Cardiac septum (tissue), 1 donor: ENCODE data around the gene POU3F1. TPM values are rescaled to one million over a fixed set of nuclear protein-coding genes. Genes with fewer than 3 reads are reported as not detected.
A peak's percentile ranks its signal among the peaks of the same experiment; 100 is the strongest.

Source experiments
- DNase-seq: peaks from one replicate; pipeline ENCODE4 v3.0.0-alpha.2; 2020; ENCODE audit warnings: low spot score
- intact Hi-C: fragments of 100-400 bp; cut with DNase I; formaldehyde crosslinking; loops from one replicate; pipeline ENCODE4 v1.14.0; 2022
- total RNA-seq: library from RNA; stranded (reverse); fragmentation: NEBNext Ultra II Directional; extraction: Animal tissue kit (Norgen Biotek cat#: 25700); gene quantifications from one replicate; pipeline ENCODE4 v1.2.1, GENCODE V29; 2021
- donor health status: DM: no; HTN: no; CAD: no.

Gene POU3F1
- total RNA-seq, 1 donor from 2014 or later: not detected

GRCh38 chr1:38030596-38031512 lies 15.7 kb downstream of the POU3F1 start:
- intact Hi-C loops: no loop called here
- peak; percentile 57 for DNase-seq

- intact Hi-C loops: loop anchor here (5.0 to 10.0 kb wide), 2 partner anchors 557 to 805 kb away; no protein-coding TSS in a partner anchor
- peak; percentile 70 for DNase-seq
Measured at GRCh38 chr1:38029685-38030511, 16.7 kb downstream of the POU3F1 start.

- intact Hi-C loops: loop anchor here (5.0 to 10.0 kb wide), 2 partner anchors 558 to 806 kb away; no protein-coding TSS in a partner anchor
- DNase-seq: peak; percentile 68
Measured at GRCh38 chr1:38029081-38029681, 17.4 kb downstream of the POU3F1 start.

GRCh38 chr1:38028671-38029070 lies 17.9 kb downstream of the POU3F1 start:
- intact Hi-C loops: loop anchor here (5.0 to 10.0 kb wide), 2 partner anchors 559 to 806 kb away; no protein-coding TSS in a partner anchor
- DNase-seq: peak; percentile 39

GRCh38 chr1:38028105-38028591 lies 18.4 kb downstream of the POU3F1 start:
- intact Hi-C loops: loop anchor here (5.0 to 10.0 kb wide), 2 partner anchors 559 to 807 kb away; no protein-coding TSS in a partner anchor
- DNase-seq: peak; percentile 33

GRCh38 chr1:38027201-38028104 lies 19.1 kb downstream of the POU3F1 start:
- intact Hi-C loops: loop anchor here (5.0 to 10.0 kb wide), 2 partner anchors 560 to 807 kb away; no protein-coding TSS in a partner anchor

GRCh38 chr1:38026592-38027200 lies 19.9 kb downstream of the POU3F1 start:
- intact Hi-C loops: loop anchor here (5.0 to 10.0 kb wide), 2 partner anchors 561 to 808 kb away; no protein-coding TSS in a partner anchor
- peak; percentile 58 for DNase-seq

More at GRCh38 chr1:38027201-38028104, 19.1 kb downstream of the POU3F1 start:
- peak; percentile 71 for DNase-seq

GRCh38 chr1:38025664-38026063 lies 20.9 kb downstream of the POU3F1 start:
- DNase-seq: peak; percentile 29
- intact Hi-C loops: loop anchor here (5.0 to 10.0 kb wide), 2 partner anchors 562 to 809 kb away; no protein-coding TSS in a partner anchor

GRCh38 chr1:38025233-38025632 lies 21.4 kb downstream of the POU3F1 start:
- no peak for DNase-seq
- intact Hi-C loops: loop anchor here (5.0 to 10.0 kb wide), 2 partner anchors 562 to 810 kb away; no protein-coding TSS in a partner anchor

GRCh38 chr1:38022810-38023209 lies 23.8 kb downstream of the POU3F1 start:
- no peak for DNase-seq
- intact Hi-C loops: loop anchor here (10.0 kb wide), 1 partner anchor 812 kb away; no protein-coding TSS in a partner anchor

GRCh38 chr1:38021969-38022368 lies 24.6 kb downstream of the POU3F1 start:
- no peak for DNase-seq
- intact Hi-C loops: loop anchor here (10.0 kb wide), 1 partner anchor 813 kb away; no protein-coding TSS in a partner anchor

- no peak for DNase-seq
- intact Hi-C loops: loop anchor here (10.0 kb wide), 1 partner anchor 814 kb away; no protein-coding TSS in a partner anchor
Measured at GRCh38 chr1:38020396-38020795, 26.2 kb downstream of the POU3F1 start.

- no peak for DNase-seq
- intact Hi-C loops: no loop called here
Measured at GRCh38 chr1:38018864-38019343, 27.7 kb downstream of the POU3F1 start.

GRCh38 chr1:38015978-38016725 lies 30.4 kb downstream of the POU3F1 start:
- intact Hi-C loops: no loop called here
- peak; percentile 56 for DNase-seq

GRCh38 chr1:38014724-38015424 lies 31.7 kb downstream of the POU3F1 start:
- DNase-seq: peak; percentile 39
- intact Hi-C loops: no loop called here

GRCh38 chr1:38014171-38014570 lies 32.4 kb downstream of the POU3F1 start:
- intact Hi-C loops: no loop called here
- DNase-seq: no peak
